IPS-18c (cell line): ENCODE measurements around the gene SCCPDH.

ENCODE experiments used
- H3K4me3 ChIP-seq: 2 replicates; pipeline ENCODE4 v1.7.0; 2013; ENCODE audit warnings: low read depth, mild to moderate bottlenecking, low read length, moderate library complexity; ENCODE audit not compliant: insufficient read depth
- H3K9me3 ChIP-seq: one replicate; pipeline ENCODE4 v1.6.1; 2013; ENCODE audit warnings: mild to moderate bottlenecking, low read length, moderate library complexity; ENCODE audit not compliant: control insufficient read depth, insufficient read depth

The SCCPDH gene

GRCh38 chr1:246789454-246790339, 65.5 kb downstream of the SCCPDH start:
- Histone ChIP-seq H3K4me3 (no peak overlapping the region), H3K9me3 (peaks cover 2% of the 10 kb centered on the region)

DNA sequence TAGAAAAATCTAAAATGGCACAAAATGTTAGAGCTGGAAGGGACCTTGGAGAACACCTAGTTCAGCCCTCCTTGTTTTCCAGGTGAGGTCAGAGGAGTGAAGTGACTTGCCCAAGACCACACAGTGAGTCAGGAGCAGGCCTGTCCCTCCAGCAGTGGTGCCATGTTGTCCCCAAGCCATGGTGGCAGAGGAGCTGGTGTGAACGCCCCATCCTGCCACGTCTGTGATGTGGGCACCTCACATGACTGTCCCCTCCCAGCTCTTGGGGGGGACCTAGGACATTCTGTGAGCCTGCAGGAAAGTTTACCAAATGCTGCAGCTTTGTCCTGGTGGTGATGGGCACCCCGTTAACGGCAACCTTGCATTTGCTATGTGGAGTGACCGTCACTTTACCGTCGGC, 66.2 kb downstream of the SCCPDH start:
- Histone ChIP-seq H3K9me3 (peaks cover 2% of the 10 kb centered on the region), H3K4me3 (no peak overlapping the region)

- peaks cover 2% of the 10 kb centered on the region for H3K9me3 ChIP-seq
These were observed 66.6 kb downstream of the SCCPDH start for GRCh38 chr1:246790833-246791232.

DNA sequence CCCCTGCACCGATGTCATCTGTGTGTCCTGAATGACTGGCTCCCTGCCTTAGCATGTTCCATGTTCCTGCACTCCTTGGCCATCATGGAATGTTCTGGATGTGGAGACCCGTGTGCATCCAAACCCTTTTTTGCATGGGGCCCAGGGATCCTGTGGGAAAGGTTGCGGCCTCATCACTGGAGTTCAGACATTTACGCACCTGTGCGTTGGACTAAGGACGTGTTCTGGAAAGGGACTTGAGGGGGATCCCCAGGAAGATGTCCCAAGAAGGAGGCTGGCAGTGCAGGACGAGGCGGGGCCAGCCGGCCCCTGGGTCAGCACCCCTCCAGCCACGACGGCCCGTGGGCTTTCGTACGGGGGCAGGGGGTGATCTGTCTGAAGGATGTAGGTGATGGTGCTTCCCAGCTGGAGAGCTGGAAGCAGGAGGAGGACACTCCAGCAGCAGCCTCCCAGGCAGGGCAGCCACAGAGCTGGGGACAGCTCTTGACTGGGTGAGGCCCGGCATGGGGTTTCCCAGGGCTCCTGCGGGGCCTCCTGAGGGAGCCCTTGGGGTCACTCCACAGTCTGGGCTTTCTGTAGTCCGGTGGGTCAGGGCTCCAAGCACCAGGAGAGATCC, 67.2 kb downstream of the SCCPDH start:
- peaks cover 2% of the 10 kb centered on the region for H3K9me3 ChIP-seq
- no peak overlapping the region for H3K4me3 ChIP-seq

More at GRCh38 chr1:246790833-246791232, 66.6 kb downstream of the SCCPDH start:
- H3K4me3 ChIP-seq = no peak overlapping the region

GRCh38 chr1:246792603-246793002, 68.4 kb downstream of the SCCPDH start:
- Histone ChIP-seq H3K9me3 (peaks cover 2% of the 10 kb centered on the region), H3K4me3 (no peak overlapping the region)

DNA sequence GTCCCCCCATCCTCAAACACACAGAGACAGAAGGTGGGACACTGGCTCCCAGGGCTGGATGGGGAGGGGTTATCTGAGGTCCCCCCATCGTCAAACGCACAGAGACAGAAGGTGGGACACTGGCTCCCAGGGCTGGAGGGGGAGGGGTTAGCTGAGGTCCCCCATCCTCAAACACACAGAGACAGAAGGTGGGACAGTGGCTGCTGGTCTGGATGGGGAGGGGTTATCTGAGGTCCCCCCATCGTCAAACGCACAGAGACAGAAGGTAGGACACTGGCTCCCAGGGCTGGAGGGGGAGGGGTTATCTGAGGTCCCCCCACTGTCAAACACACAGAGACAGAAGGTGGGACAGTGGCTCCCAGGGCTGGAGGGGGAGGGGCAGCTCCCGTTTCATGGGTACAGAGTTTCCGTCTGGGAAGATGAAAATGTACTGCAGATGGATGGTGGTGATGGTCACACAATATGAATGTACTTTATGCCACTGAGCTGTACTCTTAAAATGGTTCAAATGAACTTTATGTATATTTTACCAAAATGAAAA, 69.2 kb downstream of the SCCPDH start:
- Histone ChIP-seq H3K4me3 (no peak overlapping the region), H3K9me3 (peaks cover 2% of the 10 kb centered on the region)

DNA sequence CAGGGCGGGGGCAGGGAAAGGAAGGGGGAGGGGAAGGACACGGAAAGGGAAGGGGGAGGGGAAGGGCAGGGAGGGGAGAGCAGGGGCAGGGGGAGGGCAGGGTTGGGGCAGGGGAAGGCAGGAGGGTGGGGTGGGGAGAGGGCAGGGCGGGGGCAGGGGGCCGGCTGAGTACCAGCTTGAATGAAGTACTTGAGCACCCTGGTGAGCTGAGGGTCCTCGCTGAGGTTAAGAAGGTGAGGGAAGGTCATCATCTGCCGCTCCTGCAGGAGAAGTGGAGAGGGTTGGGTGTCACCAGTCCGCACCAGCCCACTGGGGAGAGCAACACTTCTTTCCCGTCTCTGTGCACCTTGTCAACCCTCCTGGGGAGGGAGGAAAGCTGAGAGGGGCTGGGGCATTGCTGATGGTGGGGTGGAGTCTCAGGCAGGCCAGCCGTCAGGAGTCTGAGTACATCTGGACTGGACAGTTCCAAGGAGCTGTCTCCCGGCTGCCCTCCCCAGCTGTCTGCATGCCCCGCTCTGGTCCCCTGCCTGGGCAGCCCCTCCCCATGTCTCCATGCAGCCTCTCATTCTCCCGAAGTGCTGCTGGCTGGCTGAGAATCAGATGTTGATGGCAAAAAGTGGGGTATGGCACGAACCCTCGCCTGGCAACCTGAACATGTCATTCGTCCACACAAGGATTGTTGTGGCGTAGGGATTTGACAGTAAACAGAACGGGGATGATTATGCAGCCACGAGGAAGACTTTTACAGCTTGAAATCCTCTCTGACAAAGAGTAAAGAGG, 70.0 kb downstream of the SCCPDH start:
- H3K4me3 ChIP-seq = no peak overlapping the region
- H3K9me3 ChIP-seq = no peaks in the 10 kb centered on the region

DNA sequence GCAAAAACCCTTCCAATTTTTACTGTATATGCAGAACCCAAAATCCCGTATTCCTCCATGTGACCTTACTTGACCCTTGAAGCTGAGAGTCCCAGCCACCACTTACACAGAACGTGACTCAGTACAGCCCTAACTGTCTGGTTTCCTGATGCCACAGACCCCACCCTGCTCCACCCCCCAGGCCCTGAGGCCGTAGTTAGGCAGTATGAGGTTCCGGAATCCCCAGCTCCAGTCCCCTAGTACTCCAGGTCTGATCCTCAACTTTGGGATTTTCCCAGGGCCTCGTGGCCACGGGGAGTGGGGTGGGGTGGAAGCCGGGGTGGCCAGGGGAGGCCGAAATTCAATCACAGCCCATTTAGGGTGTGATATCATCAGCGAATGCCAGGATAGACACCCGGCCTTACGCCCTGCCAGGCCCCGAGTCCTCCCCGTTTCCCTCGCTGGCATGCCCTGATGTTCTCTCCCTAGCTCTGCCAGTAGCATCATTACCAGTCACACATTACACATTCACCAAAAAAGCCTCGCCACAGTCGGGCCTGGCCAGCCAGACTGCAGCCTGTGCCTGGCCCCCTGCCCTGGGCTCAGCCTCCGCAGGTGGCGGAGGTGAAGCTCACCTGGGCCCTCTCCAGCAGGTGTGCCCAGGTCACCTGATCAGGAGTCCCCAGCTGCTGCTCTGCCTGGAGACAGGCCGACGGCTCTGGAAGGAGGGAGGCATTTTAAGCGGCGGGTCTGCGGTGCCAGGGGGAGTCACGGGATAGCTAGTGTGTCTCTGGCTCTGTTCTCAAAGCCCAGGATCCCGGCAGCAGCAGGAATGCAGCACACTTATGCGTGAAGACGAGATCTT, 70.8 kb downstream of the SCCPDH start:
- Histone ChIP-seq H3K4me3 (no peak overlapping the region), H3K9me3 (no peaks in the 10 kb centered on the region)

DNA sequence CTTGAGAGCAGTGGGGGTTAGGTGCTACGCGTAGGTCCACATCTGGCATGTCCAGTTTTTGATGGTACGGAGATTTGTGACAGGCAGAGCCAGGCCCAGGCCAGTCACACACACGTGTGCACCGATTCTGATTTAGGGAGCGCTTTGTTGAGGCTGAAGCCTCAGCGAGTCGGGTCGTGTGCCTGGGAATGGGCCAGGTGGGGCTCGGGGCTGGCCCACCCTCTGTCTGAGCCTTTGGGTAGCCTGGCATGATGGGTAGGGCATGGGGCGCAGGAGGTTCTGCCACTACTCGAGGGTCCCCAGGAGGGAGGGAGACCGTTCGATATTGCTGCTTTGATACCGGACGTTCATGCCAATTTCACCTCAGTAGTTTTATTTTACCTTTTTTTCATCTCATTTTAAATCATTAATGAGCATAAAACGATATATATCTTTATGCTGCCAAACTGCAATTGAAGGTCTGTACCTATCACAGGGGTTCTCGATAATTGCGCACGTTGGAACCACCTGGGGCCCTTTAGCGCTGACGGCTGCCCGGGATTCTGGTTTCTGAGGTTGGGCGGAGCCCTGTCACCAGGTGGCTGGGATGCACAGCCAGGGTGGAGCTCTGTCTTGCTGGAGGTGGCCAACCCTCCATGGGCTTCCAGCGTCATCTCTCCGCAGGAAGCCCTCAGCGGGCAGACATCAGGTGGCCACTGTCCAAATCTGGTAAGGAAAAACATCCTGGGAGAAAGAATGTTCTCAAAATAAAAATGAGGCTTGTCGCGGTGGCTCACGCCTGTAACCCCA, 71.9 kb downstream of the SCCPDH start:
- Histone ChIP-seq H3K4me3 (no peak overlapping the region), H3K9me3 (no peaks in the 10 kb centered on the region)

DNA sequence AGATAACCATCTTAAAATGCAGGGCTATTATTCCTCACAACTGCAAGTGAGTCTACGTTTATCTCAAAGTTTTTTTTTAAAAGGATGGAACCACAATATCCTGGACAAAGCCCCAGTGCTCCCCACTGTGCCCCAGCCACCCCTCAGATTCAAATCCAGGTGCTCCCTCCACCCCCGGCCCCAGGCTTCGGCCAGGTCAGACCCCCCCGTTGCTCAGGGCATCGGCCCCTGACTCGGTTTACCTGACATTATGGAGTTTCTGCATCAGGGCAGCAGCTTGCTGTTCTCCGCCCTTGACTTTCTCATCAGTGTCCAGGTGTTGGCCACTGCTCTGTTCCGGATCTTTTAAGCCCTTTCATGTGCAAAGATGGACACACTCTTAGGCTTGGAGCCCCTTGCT, 72.9 kb downstream of the SCCPDH start:
- H3K4me3 ChIP-seq = no peak overlapping the region
- H3K9me3 ChIP-seq = no peaks in the 10 kb centered on the region

GRCh38 chr1:246797597-246797996, 73.4 kb downstream of the SCCPDH start:
- Histone ChIP-seq H3K9me3 (no peaks in the 10 kb centered on the region), H3K4me3 (no peak overlapping the region)

DNA sequence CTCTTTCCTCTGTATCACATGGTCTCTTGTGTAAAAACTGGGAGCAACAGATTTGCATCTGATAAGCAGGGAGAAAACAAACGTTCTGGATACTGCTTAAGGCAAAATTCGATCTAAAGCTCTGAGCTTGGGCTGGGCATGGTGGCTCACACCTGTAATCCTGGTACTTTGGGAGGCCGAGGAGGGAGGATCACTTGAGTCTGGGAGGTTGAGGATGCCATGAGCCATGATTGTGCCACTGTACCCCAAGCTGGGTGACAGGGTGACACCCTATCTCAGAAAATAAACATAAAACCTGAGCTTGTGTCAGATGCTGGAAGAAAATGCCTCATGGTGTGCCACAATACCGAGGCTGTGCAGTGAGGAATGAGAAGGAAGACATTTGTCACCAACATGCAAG, 73.9 kb downstream of the SCCPDH start:
- H3K9me3 ChIP-seq = no peaks in the 10 kb centered on the region
- no peak overlapping the region for H3K4me3 ChIP-seq

GRCh38 chr1:246798606-246799496, 74.6 kb downstream of the SCCPDH start:
- H3K9me3 ChIP-seq = no peaks in the 10 kb centered on the region
- no peak overlapping the region for H3K4me3 ChIP-seq

GRCh38 chr1:246800356-246800755, 76.1 kb downstream of the SCCPDH start:
- Histone ChIP-seq H3K9me3 (no peaks in the 10 kb centered on the region), H3K4me3 (no peak overlapping the region)

DNA sequence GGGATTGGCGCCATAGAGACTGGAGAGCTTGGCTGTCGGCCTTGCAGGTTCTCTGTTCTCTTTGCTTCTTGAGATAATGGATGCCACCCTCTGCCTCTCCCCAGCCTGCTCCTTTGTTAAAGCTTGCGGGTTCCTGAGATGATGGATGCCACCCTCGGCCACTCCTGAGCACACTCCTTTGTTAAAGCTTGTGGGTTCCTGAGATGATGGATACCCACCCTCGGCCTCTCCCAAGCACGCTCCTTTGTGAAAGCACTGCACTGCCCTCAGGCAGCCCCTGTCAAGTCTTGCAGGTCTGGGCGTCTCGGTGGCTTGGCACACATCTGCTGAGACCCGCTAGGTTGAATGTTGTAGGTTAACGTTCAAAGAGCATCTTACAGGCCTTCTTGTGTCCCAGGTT, 76.5 kb downstream of the SCCPDH start:
- no peaks in the 10 kb centered on the region for H3K9me3 ChIP-seq
- H3K4me3 ChIP-seq = no peak overlapping the region
